ENCODE data around the gene ZNF655.
A peak's percentile ranks its signal among the peaks of the same experiment; 100 is the strongest.

ZNF655 gene

DNA sequence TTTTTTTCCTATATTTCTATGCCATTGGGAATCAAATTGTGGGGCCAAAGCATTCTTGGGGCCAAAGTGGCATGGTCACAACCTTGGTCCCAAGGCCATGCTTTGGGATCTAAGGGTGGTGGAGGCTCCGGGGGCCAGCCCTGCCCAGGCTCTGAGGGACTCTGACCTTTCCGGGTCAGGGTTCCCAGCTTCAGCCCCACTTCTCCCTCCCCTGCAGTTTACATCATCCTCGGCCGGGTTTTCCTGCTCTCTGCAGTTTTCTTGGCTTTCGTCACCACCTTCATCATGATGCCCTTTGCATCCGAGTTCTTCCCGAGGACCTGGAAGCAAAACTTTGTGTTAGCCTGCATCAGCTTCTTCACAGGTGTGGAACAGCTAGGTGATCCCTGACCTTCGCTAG is 48.1 kb downstream of the ZNF655 start:
- no peak for DNase-seq (ENCODE audit: low read depth in 2 of 2)

DNA sequence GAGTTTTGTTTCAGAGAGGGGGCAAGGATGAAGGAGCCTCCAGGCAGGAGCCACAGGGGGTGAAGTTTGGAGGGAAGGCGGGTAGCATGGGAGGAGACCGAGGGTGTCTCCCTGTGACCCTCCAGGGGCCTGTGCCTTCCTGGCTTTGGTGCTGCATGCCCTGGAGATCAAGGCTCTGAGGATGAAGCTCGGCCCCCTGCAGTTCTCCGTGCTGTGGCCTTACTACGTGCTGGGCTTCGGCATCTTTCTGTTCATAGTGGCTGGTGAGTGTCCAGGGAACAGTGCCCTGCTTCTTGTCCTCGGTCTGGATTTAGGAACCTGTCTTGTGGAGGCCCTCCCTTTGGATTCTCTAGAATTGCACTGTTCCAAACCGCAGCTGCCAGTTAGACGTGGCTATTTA is 49.1 kb downstream of the ZNF655 start:
- DNase-seq (ENCODE audit: low read depth in 2 of 2): no peak

GRCh38 chr7:99614495-99614894 is 56.1 kb downstream of the ZNF655 start:
- DNase-seq (ENCODE audit: low read depth in 2 of 2): no peak

DNA sequence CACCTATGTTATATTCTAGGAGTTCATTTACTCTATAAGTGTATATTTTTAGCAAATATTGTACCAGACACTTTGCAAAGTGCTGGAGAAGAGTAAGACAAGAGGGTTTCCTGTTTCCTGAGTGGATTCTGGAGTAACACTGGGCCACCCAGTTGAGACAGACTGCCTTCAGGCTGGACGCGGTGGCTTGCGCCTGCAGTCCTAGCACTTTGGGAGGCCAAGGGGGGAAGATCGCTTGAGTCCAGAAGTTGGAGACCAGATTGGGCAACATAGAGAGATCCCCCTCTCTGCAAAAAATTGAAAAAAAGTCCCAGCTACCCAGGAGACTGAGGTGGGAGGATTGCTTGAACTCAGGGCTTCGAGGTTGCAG is 57.5 kb downstream of the ZNF655 start:
- DNase-seq (ENCODE audit: low read depth in 2 of 2): no peak

- DNase-seq (ENCODE audit: low read depth in 2 of 2): peak; percentile 64 to 75
Observed at GRCh38 chr7:99616359-99617191, 58.1 kb downstream of the ZNF655 start, which contains the start of gene ZSCAN25. TSS of gene ZSCAN25 (plus strand) at chr7:99616946. CDS start at chr7:99619607, 2,661 bp downstream.

DNA sequence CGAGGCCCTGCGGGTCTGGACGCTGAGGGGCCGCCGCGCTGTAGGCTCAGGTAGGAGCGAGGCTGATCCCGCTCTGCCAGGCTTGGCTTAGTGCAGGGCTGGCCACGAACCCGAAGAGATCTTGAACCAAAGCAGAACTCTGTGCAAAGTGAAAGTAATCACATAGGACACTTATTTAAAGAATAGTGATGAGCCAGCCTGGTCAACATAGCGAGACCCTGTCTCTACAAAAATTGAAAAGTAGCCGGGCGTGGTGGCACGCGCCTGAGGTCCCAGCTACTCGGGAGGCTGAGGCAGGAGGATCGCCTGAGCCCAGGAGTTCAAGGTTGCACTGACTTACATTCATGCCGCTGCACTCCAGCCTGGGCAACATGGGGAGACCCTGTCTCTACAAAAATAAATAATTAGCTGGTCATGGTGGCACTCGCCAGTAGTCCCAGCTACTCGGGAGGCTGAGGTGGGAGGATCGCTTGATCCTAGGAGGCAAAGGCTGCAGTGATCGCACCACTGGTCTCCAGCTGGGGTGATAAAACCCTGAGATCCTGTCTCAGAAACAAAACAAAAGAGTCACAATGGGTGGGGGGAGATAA is 58.8 kb downstream of the ZNF655 start:
- DNase-seq (ENCODE audit: low read depth in 2 of 2): no peak

DNA sequence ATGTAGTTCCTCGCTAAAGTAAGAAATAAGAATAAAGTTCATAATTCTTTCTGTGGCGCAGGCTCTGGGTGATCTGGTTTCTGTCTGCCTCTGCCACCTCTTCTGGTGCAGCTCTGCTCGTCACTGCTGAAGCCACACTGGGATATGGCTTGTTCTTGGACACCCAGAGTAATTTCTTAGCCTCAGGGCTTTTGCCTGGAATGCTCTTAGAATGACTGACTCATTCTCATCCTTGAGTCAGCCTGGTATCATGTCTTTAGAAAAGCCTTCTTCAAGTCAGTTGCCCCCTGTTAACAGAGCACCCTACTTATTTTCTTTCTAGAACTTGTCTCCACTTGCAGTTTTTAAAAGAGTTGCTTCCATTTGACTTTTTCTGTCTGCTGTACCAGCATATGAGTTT is 60.3 kb downstream of the ZNF655 start:
- no peak for DNase-seq (ENCODE audit: low read depth in 2 of 2)

GRCh38 chr7:99619571-99620130 is 61.2 kb downstream of the ZNF655 start:
- no peak for DNase-seq (ENCODE audit: low read depth in 2 of 2)

DNA sequence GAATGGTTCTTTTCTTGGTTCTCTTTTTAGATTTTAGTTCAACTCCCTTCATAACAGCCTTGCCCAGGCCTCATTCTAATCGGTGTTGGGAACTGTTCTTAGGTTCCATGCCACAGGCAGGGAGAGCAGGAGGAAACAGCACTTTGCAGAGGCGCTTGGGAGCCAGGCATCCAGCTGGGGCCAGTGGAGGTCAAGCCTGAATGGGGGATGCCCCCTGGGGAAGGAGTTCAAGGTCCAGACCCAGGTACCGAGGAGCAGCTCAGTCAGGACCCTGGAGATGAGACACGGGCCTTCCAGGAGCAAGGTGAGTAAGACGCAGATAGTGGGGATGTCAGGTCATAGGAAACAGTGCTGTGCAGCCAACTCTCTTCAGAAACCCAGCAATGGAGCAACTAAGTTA is 62.8 kb downstream of the ZNF655 start:
- no peak for DNase-seq (ENCODE audit: low read depth in 2 of 2)

GRCh38 chr7:99622596-99622995 is 64.2 kb downstream of the ZNF655 start:
- no peak for DNase-seq (ENCODE audit: low read depth in 2 of 2)

DNA sequence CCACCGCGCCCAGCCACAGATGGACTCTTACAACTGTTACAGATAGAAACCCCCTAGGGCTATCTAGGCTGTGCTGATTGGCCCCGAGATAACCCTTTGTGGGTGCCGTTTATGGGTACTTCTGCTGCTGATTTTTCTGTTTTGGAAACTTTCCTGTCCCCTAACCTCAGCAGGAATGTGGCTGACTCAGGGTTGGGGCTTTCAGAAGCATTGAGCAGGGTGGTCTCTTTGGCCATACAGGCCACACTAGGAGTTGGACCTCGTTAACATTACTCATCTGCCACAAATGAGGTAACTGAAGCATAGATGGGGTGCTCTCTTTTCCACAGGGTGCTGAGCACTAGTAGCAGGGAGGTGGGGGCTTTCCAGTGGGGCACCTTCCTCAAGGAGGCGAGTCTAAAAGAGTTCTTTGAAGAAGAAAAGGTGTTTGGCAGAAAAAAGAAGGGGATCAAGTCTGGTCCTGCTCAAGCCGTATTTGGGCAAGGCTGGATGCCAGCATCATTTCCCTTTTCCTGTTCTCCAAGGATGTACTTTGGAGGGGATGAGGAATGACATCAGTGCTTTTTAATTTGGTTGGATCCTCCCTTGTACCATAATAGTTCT is 64.8 kb downstream of the ZNF655 start:
- no peak for DNase-seq (ENCODE audit: low read depth in 2 of 2)

GRCh38 chr7:99623702-99624447 is 65.4 kb downstream of the ZNF655 start:
- no peak for DNase-seq (ENCODE audit: low read depth in 2 of 2)

DNA sequence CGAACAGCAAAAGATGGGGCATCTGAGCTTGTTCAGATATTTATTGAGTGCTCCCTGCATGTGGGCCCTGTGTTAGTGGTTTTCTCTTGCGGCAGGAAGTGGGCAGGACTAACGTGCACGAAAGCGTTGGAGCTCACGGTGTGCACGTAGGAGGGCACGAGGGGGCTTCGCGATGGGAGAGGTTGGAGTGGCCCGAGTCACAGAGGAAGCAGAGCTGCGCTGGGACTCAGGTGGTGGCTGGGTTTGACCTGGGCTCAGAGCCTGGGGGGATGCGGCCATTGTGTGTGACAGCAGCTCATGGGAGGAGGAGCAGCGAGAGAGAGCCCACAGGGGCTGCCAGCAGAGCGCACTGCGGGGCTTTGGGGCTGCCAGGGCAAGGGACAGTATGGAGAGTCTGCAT is 66.0 kb downstream of the ZNF655 start:
- DNase-seq (ENCODE audit: low read depth in 2 of 2): peak; percentile 43 to 58

DNA sequence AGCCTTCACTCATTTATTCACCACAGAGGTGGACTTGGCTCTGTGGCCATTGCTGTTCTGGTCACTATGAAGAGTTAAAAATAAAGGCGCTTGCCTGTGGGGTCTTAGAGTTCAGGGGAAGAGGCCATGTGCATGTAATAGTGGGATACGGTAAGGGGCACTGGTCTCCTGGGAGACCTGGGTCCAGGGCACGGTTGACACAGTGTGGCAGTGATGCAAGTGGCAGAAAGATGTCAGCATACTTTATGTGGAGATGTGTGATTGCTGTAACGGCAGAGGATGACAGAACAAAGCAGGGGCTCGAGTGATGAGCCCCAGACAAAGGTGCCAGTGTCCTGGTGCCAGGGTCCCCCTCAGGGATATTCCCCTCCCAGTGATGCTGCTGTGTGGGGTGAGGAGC is 66.9 kb downstream of the ZNF655 start:
- no peak for DNase-seq (ENCODE audit: low read depth in 2 of 2)

DNA sequence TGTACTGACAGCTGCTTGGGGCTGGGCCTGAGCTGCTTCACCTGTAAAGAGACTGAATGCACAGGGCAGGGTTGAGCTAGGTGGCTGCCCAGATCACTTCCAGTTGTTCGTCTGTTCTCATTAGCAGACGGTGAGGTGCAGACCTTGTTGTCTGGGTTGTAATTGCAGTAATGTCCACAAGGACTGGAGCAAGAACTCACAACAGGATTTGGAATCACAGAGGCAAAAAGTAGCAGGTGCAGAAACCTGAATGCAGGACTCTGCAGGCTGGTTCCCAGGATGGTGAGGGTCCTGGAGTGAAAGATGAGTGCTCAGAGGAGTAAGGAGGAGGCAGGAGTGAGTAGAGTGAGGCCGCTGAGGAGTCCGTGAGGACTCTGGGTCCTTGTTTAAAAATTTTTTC is 67.5 kb downstream of the ZNF655 start:
- no peak for DNase-seq (ENCODE audit: low read depth in 2 of 2)
